T-cell (primary cell): ENCODE measurements around the gene CD69. TPM values are rescaled to one million over a fixed set of nuclear protein-coding genes. Genes with fewer than 3 reads are reported as not detected.
"Not testable (repeated sequence)": the region's sequence is repeated elsewhere in the genome, so short reads cannot be mapped to it uniquely, and the experiment has no call there.

ENCODE experiments used
- ATAC-seq, 4 experiments: fragments of 200-7000 bp in 3 of 4; fragments of 150-1000 bp in 1 of 4; cut with Tn5 transposase; replicated peaks in 1 of 4; 1 replicate in 3 of 4; 2 replicates in 1 of 4; pipeline ENCODE4 v1.10.0; 2021; ENCODE audit warnings: moderate library complexity in 3 of 4, mild to moderate bottlenecking in 2 of 4, moderate number of reproducible peaks in 1 of 4
- CTCF ChIA-PET, 2 donors: fragments of 300-600 bp; sonication (Branson Sonifier 250); formaldehyde crosslinking; loops; one replicate each; lab custom pipeline; 2022; ENCODE audit warnings: antibody characterized with exemption in 2 of 2; lab: Charles Lee
- POLR2A ChIA-PET, 2 donors: fragments of 300-600 bp; sonication (Branson Sonifier 250); formaldehyde crosslinking; loops; one replicate each; lab custom pipeline; 2022; ENCODE audit warnings: antibody characterized with exemption in 2 of 2; lab: Charles Lee
- DNase-seq, 35 experiments: peaks; one replicate each; pipeline versions ENCODE4 v3.0.0 to v3.0.0-alpha.2; 2013 to 2023
- H3K27ac ChIP-seq: one replicate; pipeline ENCODE4 v1.5.1; 2013; ENCODE audit warnings: low read length
- H3K27me3 ChIP-seq, 2 experiments: replicated peaks in 1 of 2; 1 replicate in 1 of 2; 2 replicates in 1 of 2; pipeline versions ENCODE4 v1.6.1 to v1.7.0; 2013; ENCODE audit warnings: low read length in 1 of 2, mixed read lengths in 1 of 2; ENCODE audit not compliant: control insufficient read depth in 2 of 2, insufficient read depth in 2 of 2; ENCODE audit errors: extremely low read depth in 1 of 2
- H3K36me3 ChIP-seq, 2 donors: 1 replicate in 1 of 2; 2 replicates in 1 of 2; pipeline versions ENCODE4 v1.6.1 to v1.7.0; 2013; ENCODE audit warnings: low read length in 1 of 2; ENCODE audit not compliant: control insufficient read depth in 2 of 2, insufficient read depth in 1 of 2; ENCODE audit errors: extremely low read depth in 1 of 2
- H3K4me1 ChIP-seq, 2 experiments: 1 replicate in 1 of 2; 2 replicates in 1 of 2; pipeline versions ENCODE4 v1.6.1 to v1.7.0; 2013; ENCODE audit warnings: low read length in 2 of 2, mixed read lengths in 1 of 2; ENCODE audit not compliant: insufficient read depth in 2 of 2, control insufficient read depth in 1 of 2; ENCODE audit errors: extremely low read depth in 1 of 2
- H3K4me3 ChIP-seq, 2 donors: 1 replicate in 1 of 2; 2 replicates in 1 of 2; pipeline versions ENCODE4 v1.5.1 to v1.7.0; 2013; ENCODE audit warnings: mild to moderate bottlenecking in 2 of 2, low read length in 1 of 2, moderate library complexity in 1 of 2; ENCODE audit not compliant: control insufficient read depth in 1 of 2; ENCODE audit errors: extremely low read depth in 1 of 2
- H3K9me3 ChIP-seq: 2 replicates; pipeline ENCODE4 v1.7.0; 2013
- H3K27ac Mint-ChIP-seq, 2 donors: one replicate each; pipeline ENCODE4 v1.8.0; 2020 to 2021; ENCODE audit warnings: mild to moderate bottlenecking in 2 of 2, mixed read lengths in 2 of 2
- H3K27me3 Mint-ChIP-seq, 2 donors: one replicate each; pipeline ENCODE4 v1.8.0; 2021 to 2022; ENCODE audit warnings: mixed read lengths in 2 of 2
- H3K36me3 Mint-ChIP-seq: one replicate; pipeline ENCODE4 v1.8.0; 2021; ENCODE audit warnings: mixed read lengths
- H3K4me1 Mint-ChIP-seq, 3 donors: one replicate each; pipeline ENCODE4 v1.8.0; 2020 to 2022; ENCODE audit warnings: mixed read lengths in 3 of 3, mild to moderate bottlenecking in 1 of 3
- H3K4me3 Mint-ChIP-seq, 3 donors: one replicate each; pipeline ENCODE4 v1.8.0; 2020 to 2022; ENCODE audit warnings: mild to moderate bottlenecking in 3 of 3, mixed read lengths in 3 of 3, moderate library complexity in 3 of 3
- H3K9me3 Mint-ChIP-seq, 3 donors: one replicate each; pipeline ENCODE4 v1.8.0; 2020 to 2022; ENCODE audit warnings: mixed read lengths in 3 of 3
- WGBS: methylation state at CpG from one replicate; pipeline ENCODE4 v1.1.5; 2013; ENCODE audit warnings: missing lambda C conversion rate; ENCODE audit not compliant: insufficient coverage; 5-methylcytosine and 5-hydroxymethylcytosine counted together
- total RNA-seq, 35 experiments: library from RNA in 6 of 35; stranded (reverse) in 6 of 35; fragments of 120-200 nt in 1 of 35; gene quantifications; one replicate each; pipeline versions ENCODE4 v1.2.1 to v1.2.4 and lab custom pipeline; 2013 to 2026

CD69 gene
- total RNA-seq, 5 donors from 2014 or later (not counting 1 experiment from before 2014, with no cell fraction given) = 36.7 to 746 (median 39.4) TPM

DNA sequence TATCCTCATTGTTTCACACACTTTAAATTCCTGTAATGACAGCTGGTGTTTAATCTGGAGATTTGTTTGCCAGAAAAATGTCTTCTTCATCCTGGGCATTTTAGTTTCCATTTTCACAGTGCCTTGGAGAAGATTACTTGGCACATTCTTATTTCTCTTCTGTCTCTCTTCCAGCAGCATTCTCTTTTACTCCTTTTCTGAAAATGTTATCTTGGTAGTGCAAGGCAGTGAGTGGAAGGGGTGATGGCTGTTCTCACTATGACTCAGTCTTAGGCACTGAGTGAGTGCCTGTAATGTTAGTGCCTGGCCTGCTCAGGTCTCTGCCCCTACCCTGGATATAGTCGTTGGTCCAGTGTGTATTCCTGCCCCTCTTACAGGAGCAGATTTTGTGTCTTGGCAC lies 40.9 kb downstream of the CD69 start:
- Mint-ChIP-seq H3K4me3 (no peak overlapping the region), H3K27ac (no peak overlapping the region), H3K9me3 (no peaks in the 10 kb centered on the region), H3K4me1 (peaks cover 7 to 35% (median 24%) of the 10 kb centered on the region in 3 donors), H3K36me3 (peaks cover 3% of the 10 kb centered on the region), H3K27me3 (peaks cover 0 to 4% of the 10 kb centered on the region in 2 donors)
- H3K27ac ChIP-seq = no peak overlapping the region
- CTCF ChIA-PET = no interaction called here
- peaks cover 0 to 4% of the 10 kb centered on the region in 2 experiments for H3K4me1 ChIP-seq
- H3K27me3 ChIP-seq = no peaks in the 10 kb centered on the region
- H3K4me3 ChIP-seq = no peak overlapping the region
- ATAC-seq = no peak
- DNase-seq = no peak
- H3K9me3 ChIP-seq = no peaks in the 10 kb centered on the region
- no peaks in the 10 kb centered on the region for H3K36me3 ChIP-seq
- POLR2A ChIA-PET = no interaction called here
- no CpG with 5 or more reads among the region's 1 CpG for WGBS

DNA sequence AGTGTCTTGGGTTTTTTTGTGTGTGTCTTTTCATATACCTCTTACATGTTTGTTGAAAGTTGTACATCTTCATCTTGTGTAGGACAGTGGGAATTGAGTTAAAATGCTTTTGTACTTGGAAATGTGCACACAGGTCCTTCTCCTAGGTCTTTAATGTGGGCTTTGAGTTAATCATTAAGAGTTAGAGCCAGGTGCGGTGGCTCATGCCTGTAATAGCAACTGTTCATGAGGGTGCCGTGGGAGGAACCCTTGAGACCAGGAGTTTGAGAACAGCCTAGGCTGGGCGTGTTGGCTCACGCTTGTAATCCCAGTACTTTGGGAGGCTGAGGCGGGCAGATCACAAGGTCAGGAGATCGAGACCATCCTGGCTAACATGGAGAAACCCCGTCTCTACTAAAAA lies 41.7 kb downstream of the CD69 start:
- DNase-seq (no peak), ATAC-seq (no peak)
- no peaks in the 10 kb centered on the region for H3K9me3 Mint-ChIP-seq
- no peak overlapping the region for H3K27ac Mint-ChIP-seq
- H3K4me1 ChIP-seq = peaks cover 0 to 4% of the 10 kb centered on the region in 2 experiments
- H3K27ac ChIP-seq = no peak overlapping the region
- peaks cover 3% of the 10 kb centered on the region for H3K36me3 Mint-ChIP-seq
- no peak overlapping the region for H3K4me3 Mint-ChIP-seq
- ChIA-PET POLR2A (interaction anchor here in 1 of 2 donors (0.6 kb wide), 1 partner anchor 42 kb away, joined by 3 read pairs; the partner anchor contains the start of gene CD69), CTCF (interaction anchor here in 1 of 2 donors (1.3 kb wide), 1 partner anchor 84 kb away, joined by 3 read pairs; no protein-coding TSS in a partner anchor)
- no peak overlapping the region for H3K4me3 ChIP-seq
- H3K27me3 Mint-ChIP-seq = peaks cover 0 to 4% of the 10 kb centered on the region in 2 donors
- no peaks in the 10 kb centered on the region for H3K36me3 ChIP-seq
- peaks cover 7 to 37% (median 24%) of the 10 kb centered on the region in 3 donors for H3K4me1 Mint-ChIP-seq
- H3K9me3 ChIP-seq = no peaks in the 10 kb centered on the region
- no peaks in the 10 kb centered on the region for H3K27me3 ChIP-seq
- 100% methylated on average over 5 of the region's 7 CpGs for WGBS

- no peak for DNase-seq
- no peaks in the 10 kb centered on the region for H3K9me3 ChIP-seq
- peaks cover 0 to 4% of the 10 kb centered on the region in 2 experiments for H3K4me1 ChIP-seq
- no peak for ATAC-seq
- H3K36me3 Mint-ChIP-seq = no peaks in the 10 kb centered on the region
- ChIA-PET POLR2A (interaction anchor here (0.6 to 0.7 kb wide), 2 partner anchors 11 to 90 kb away, joined by 3 to 6 read pairs; no protein-coding TSS in a partner anchor), CTCF (interaction anchor here (0.8 kb wide), 2 partner anchors 9 kb away, joined by 3 to 5 read pairs; no protein-coding TSS in a partner anchor)
- no peak overlapping the region for H3K4me3 Mint-ChIP-seq
- no peaks in the 10 kb centered on the region for H3K27me3 Mint-ChIP-seq
- no peak overlapping the region for H3K27ac Mint-ChIP-seq
- no peaks in the 10 kb centered on the region for H3K27me3 ChIP-seq
- 96% methylated on average over 6 of the region's 15 CpGs for WGBS
- H3K27ac ChIP-seq = no peak overlapping the region
- no peaks in the 10 kb centered on the region for H3K36me3 ChIP-seq
- no peak overlapping the region for H3K4me3 ChIP-seq
- H3K4me1 Mint-ChIP-seq = peaks cover 11 to 42% (median 22%) of the 10 kb centered on the region in 3 donors
- H3K9me3 Mint-ChIP-seq = no peaks in the 10 kb centered on the region
Measured at GRCh38 chr12:9717070-9717925, 43.4 kb downstream of the CD69 start.

DNA sequence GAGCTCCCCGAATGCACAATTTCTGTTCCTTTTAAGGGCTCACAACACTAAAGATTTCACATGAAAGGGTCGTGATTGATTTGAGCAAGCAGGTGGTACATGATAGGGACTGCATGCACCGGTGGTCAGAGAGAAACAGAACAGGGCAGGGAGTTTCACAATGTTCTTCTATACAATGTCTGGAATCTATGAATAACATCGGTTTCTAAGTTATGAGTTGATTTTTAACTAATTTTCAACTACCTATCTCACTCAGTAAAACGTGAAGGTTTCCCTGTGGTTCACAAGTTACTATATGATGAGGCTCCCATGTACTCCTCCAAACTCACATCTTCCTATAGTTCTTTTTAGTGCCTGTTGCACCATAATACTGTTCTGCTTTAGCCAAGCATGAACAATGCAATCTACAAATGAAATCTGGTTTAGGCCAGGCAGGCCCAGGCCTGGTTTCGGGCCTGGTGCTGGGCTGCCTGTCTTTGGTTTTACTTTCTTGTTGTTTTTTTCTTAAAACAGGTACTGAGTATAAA lies 47.6 kb downstream of the CD69 start:
- H3K27me3 Mint-ChIP-seq, DNase-seq, ATAC-seq, H3K9me3 ChIP-seq, H3K4me3 Mint-ChIP-seq, H3K36me3 ChIP-seq, H3K4me3 ChIP-seq, POLR2A ChIA-PET, H3K9me3 Mint-ChIP-seq, H3K27me3 ChIP-seq, H3K4me1 ChIP-seq, H3K27ac ChIP-seq, H3K36me3 Mint-ChIP-seq: not testable (repeated sequence)
- WGBS = no CpG with 5 or more reads among the region's 6 CpGs
- Mint-ChIP-seq H3K27ac (peak overlapping the region; percentile 62 to 72), H3K4me1 (peaks cover 35 to 60% (median 38%) of the 10 kb centered on the region in 3 donors)
- CTCF ChIA-PET = interaction anchor here in 1 of 2 donors (1.9 kb wide), 1 partner anchor 26 kb away, joined by 5 read pairs; no protein-coding TSS in a partner anchor

DNA sequence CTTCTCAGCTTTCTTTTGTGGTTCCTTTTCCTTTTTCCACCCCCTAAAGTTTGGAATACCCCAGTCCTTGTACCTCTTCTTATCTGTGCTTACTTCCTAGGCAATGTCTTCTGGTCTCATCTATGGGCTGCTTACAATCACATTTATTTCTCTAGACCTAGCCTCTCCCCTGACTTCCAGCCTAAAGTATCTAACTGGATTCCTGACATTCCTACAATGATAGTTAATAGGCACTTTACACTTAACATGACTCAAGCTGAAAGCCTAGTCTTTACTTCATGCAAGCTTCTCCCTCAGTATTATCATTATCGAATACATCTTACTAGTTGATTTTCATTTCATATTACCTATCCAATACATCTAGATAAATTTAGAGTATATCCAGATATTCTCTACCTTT lies 49.0 kb downstream of the CD69 start:
- Histone ChIP-seq H3K4me1 (peaks cover 7 to 15% of the 10 kb centered on the region in 2 experiments), H3K27me3 (no peaks in the 10 kb centered on the region), H3K4me3 (no peak overlapping the region), H3K27ac (no peak overlapping the region), H3K9me3 (no peaks in the 10 kb centered on the region), H3K36me3 (no peaks in the 10 kb centered on the region)
- peaks cover 50 to 74% (median 51%) of the 10 kb centered on the region in 3 donors for H3K4me1 Mint-ChIP-seq
- peak overlapping the region; percentile 50 to 96 for H3K27ac Mint-ChIP-seq
- peaks cover 8% of the 10 kb centered on the region for H3K36me3 Mint-ChIP-seq
- H3K9me3 Mint-ChIP-seq = no peaks in the 10 kb centered on the region
- POLR2A ChIA-PET = interaction anchor here in 1 of 2 donors (0.6 kb wide), 1 partner anchor 62 kb away, joined by 6 read pairs; no protein-coding TSS in a partner anchor
- ATAC-seq = no peak
- no peak for DNase-seq
- CTCF ChIA-PET = interaction anchor here (0.7 to 1.9 kb wide), 4 partner anchors 24 to 174 kb away, joined by 3 to 7 read pairs (median 5); no protein-coding TSS in a partner anchor
- WGBS = no CpG with 5 or more reads among the region's 1 CpG
- H3K27me3 Mint-ChIP-seq = no peaks in the 10 kb centered on the region
- H3K4me3 Mint-ChIP-seq = no peak overlapping the region
